Tibial nerve (tissue), 4 donors: ENCODE results near the gene TUBA1A. TPM values are rescaled to one million over a fixed set of nuclear protein-coding genes. Genes with fewer than 3 reads are reported as not detected.

ENCODE experiments used
- DNase-seq, 2 donors: peaks; one replicate each; pipeline ENCODE4 v3.0.0-alpha.2; 2019; ENCODE audit warnings: low spot score in 2 of 2
- H3K27ac ChIP-seq, 4 donors: fragments of 200-600 bp; sonication (generic) in 3 of 4; one replicate each; pipeline ENCODE4 v1.5.1; 2017 to 2019; ENCODE audit warnings: mild to moderate bottlenecking in 1 of 4
- H3K27me3 ChIP-seq, 2 donors: fragments of 200-600 bp; sonication (generic) in 1 of 2; one replicate each; pipeline versions ENCODE4 v1.5.1 to v1.6.0; 2017 to 2019
- H3K36me3 ChIP-seq, 3 donors: fragments of 200-600 bp; sonication (generic); one replicate each; pipeline ENCODE4 v1.5.1; 2018 to 2019
- H3K4me1 ChIP-seq, 4 donors: fragments of 200-600 bp; sonication (generic) in 3 of 4; one replicate each; pipeline ENCODE4 v1.5.1; 2017 to 2019
- H3K4me3 ChIP-seq, 4 donors: fragments of 200-600 bp; sonication (generic) in 3 of 4; one replicate each; pipeline ENCODE4 v1.5.1; 2017 to 2019; ENCODE audit warnings: mild to moderate bottlenecking in 1 of 4, moderate library complexity in 1 of 4
- H3K9me3 ChIP-seq, 4 donors: fragments of 200-600 bp; sonication (generic) in 3 of 4; one replicate each; pipeline ENCODE4 v1.5.1; 2017 to 2019
- CTCF ChIP-seq, 5 experiments: fragments of 200-600 bp in 3 of 5; fragments of 450-650 bp in 2 of 5; sonication (generic) in 3 of 5; IDR thresholded peaks; one replicate each; pipeline ENCODE4 v1.5.1; 2016 to 2019; ENCODE audit warnings: antibody characterized with exemption in 5 of 5, mild to moderate bottlenecking in 3 of 5, moderate library complexity in 2 of 5
- EP300 ChIP-seq, 2 donors: sonication (generic); formaldehyde crosslinking; IDR thresholded peaks; one replicate each; pipeline ENCODE4 v1.6.1; 2017; ENCODE audit warnings: antibody characterized with exemption in 2 of 2, mild to moderate bottlenecking in 1 of 2
- POLR2A ChIP-seq, 2 donors: fragments of 450-650 bp; IDR thresholded peaks; one replicate each; pipeline ENCODE4 v1.6.1; 2017; ENCODE audit warnings: antibody characterized with exemption in 2 of 2, mild to moderate bottlenecking in 2 of 2, moderate library complexity in 2 of 2
- WGBS, 2 donors: methylation state at CpG; one replicate each; pipeline ENCODE4 v1.1.5; 2018; 5-methylcytosine and 5-hydroxymethylcytosine counted together
- total RNA-seq, 4 donors: library from RNA; depleted of rRNA; stranded (reverse); fragments of >200 nt; gene quantifications; one replicate each; pipeline ENCODE4 v1.1.0, GENCODE V29; 2016

TUBA1A gene
- total RNA-seq, result 100 to 1,000 TPM; 264 to 402 (median 307) TPM

GRCh38 chr12:49188916-49189367, at the start of gene TUBA1A:
TUBA1A (minus strand) TSS chr12:49189080; CDS start chr12:49188979, 101 bp downstream.
- 0% methylated on average over 23 to 25 of the region's 26 CpGs for WGBS, 2 donors
- Histone ChIP-seq H3K36me3 (peaks cover 0 to 27% (median 5%) of the 10 kb centered on the region in 3 donors), H3K27ac (peak within 1 kb of the TSS; percentile 94 to 100 (median 100)), H3K4me1 (peaks cover 0 to 46% (median 8%) of the 10 kb centered on the region in 4 donors), H3K4me3 (peak within 1 kb of the TSS; percentile 63 to 100 (median 80)), H3K9me3 (no peaks in the 10 kb centered on the region), H3K27me3 (no peaks in the 10 kb centered on the region)
- DNase-seq, result peak; percentile 86 to 91
- TF ChIP-seq CTCF (IDR thresholded peaks at IDR 0.05), result peak in 2 of 5 experiments; percentile 31 to 41
- TF ChIP-seq EP300 (IDR thresholded peaks at IDR 0.05), result peak in 1 of 2 donors; percentile 100
- peak; percentile 94 to 95 for TF ChIP-seq POLR2A (IDR thresholded peaks at IDR 0.05)

GRCh38 chr12:49236423-49236822, 47.5 kb upstream of the TUBA1A start:
- DNase-seq, result no peak
- Histone ChIP-seq H3K36me3 (no peaks in the 10 kb centered on the region), H3K4me1 (peaks cover 0 to 32% (median 8%) of the 10 kb centered on the region in 4 donors), H3K27ac (no peak overlapping the region), H3K27me3 (no peaks in the 10 kb centered on the region), H3K4me3 (no peak overlapping the region), H3K9me3 (no peaks in the 10 kb centered on the region)
- TF ChIP-seq POLR2A (IDR thresholded peaks at IDR 0.05) (no peak), EP300 (IDR thresholded peaks at IDR 0.05) (no peak), CTCF (IDR thresholded peaks at IDR 0.05) (no peak)
- WGBS, 2 donors, result 56 to 80% methylated on average over 1 of the region's 1 CpG

GRCh38 chr12:49233842-49234526, 45.1 kb upstream of the TUBA1A start:
- DNase-seq, result peak in 1 of 2 donors; percentile 21
- H3K27ac ChIP-seq, result peak overlapping the region; percentile 86 to 96 (median 92)
- no peaks in the 10 kb centered on the region for H3K27me3 ChIP-seq
- H3K9me3 ChIP-seq, result no peaks in the 10 kb centered on the region
- peak overlapping the region in 3 of 4 donors; percentile 39 to 67 (median 56) for H3K4me3 ChIP-seq
- no peak for TF ChIP-seq CTCF (IDR thresholded peaks at IDR 0.05)
- TF ChIP-seq EP300 (IDR thresholded peaks at IDR 0.05), result no peak
- TF ChIP-seq POLR2A (IDR thresholded peaks at IDR 0.05), result no peak
- no peaks in the 10 kb centered on the region for H3K36me3 ChIP-seq
- H3K4me1 ChIP-seq, result peaks cover 0 to 32% (median 8%) of the 10 kb centered on the region in 4 donors
- WGBS, 2 donors, result 63 to 68% methylated on average over 19 of the region's 19 CpGs

GRCh38 chr12:49232940-49233841, 44.3 kb upstream of the TUBA1A start:
- peaks cover 0 to 32% (median 8%) of the 10 kb centered on the region in 4 donors for H3K4me1 ChIP-seq
- H3K27me3 ChIP-seq, result no peaks in the 10 kb centered on the region
- H3K36me3 ChIP-seq, result no peaks in the 10 kb centered on the region
- no peak for DNase-seq
- TF ChIP-seq POLR2A (IDR thresholded peaks at IDR 0.05) (no peak), EP300 (IDR thresholded peaks at IDR 0.05) (no peak), CTCF (IDR thresholded peaks at IDR 0.05) (peak in 2 of 5 experiments; percentile 15 to 22)
- peak overlapping the region in 2 of 4 donors; percentile 56 to 67 for H3K4me3 ChIP-seq
- H3K27ac ChIP-seq, result peak overlapping the region; percentile 25 to 96 (median 90)
- 49 to 50% methylated on average over 25 of the region's 25 CpGs for WGBS, 2 donors
- no peaks in the 10 kb centered on the region for H3K9me3 ChIP-seq
